Measurements from ENCODE around the gene TMPRSS15.

Gene TMPRSS15

DNA sequence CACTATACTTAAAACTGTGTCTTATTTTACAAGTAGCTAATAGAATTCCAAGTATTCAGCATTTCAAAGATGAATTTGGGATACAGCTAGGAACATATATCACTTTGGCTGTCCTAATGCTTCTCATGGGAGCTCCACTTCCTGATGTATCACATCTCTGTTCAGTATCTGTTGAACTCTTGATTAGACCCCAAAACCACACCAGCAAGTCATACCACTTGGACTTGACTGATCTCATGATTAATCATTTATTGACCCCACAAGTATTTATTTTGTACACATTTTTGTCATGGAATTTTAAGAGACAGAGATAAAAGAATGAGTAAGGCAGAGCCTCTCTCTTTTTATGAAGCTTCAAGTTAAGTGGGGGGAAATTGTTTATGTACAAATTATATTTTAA is 30.0 kb downstream of the TMPRSS15 start:
- DNase-seq (ENCODE audit: low spot score in 2 of 2) (no peak), ATAC-seq (no peak)
- Mint-ChIP-seq H3K36me3 (no peaks in the 10 kb centered on the region), H3K4me1 (no peaks in the 10 kb centered on the region), H3K27ac (no peak overlapping the region), H3K4me3 (no peak overlapping the region), H3K9me3 (no peaks in the 10 kb centered on the region)

DNA sequence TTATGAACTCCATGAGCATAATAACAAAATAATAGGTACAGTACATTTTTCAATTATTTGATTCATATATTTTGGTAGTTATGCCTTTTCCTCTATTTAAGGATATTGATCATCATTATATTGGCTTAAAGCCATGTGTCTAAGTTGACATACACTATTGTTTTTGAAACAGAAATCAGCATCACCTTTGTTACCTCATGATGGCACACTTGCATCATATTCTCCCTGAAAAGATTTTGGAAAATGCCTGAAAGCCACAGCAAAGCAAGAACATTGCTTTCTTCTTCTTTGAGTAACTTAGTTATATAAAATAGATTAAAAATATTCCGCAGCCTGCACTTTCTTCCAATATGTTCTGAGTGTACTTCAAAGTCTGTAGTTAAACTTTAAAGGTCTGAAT is 33.3 kb downstream of the TMPRSS15 start:
- H3K27ac Mint-ChIP-seq: no peak overlapping the region
- DNase-seq (ENCODE audit: low spot score in 2 of 2): no peak
- H3K4me1 Mint-ChIP-seq: no peaks in the 10 kb centered on the region
- no peak overlapping the region for H3K4me3 Mint-ChIP-seq
- ATAC-seq: no peak
- no peaks in the 10 kb centered on the region for H3K9me3 Mint-ChIP-seq
- no peaks in the 10 kb centered on the region for H3K36me3 Mint-ChIP-seq

DNA sequence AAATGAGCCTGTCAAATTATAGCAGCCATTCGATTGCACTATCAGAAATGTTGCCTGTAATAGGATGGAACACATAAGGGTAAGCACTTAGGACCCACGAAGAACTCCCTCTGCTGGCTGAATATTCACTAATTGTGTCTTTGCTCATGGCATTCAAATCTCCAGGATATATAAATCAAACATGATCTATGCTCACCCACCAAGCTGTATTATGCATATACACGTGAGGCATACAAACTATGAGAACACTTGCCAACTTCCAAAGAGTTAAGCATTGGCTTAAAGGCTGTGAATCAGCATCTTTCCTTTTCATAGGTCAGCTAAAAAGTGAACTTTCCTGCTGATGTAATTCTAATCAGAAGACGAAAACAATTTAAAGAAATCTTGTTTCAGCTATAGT is 34.5 kb downstream of the TMPRSS15 start:
- Mint-ChIP-seq H3K36me3 (no peaks in the 10 kb centered on the region), H3K4me3 (no peak overlapping the region), H3K27ac (no peak overlapping the region), H3K4me1 (no peaks in the 10 kb centered on the region), H3K9me3 (no peaks in the 10 kb centered on the region)
- DNase-seq (ENCODE audit: low spot score in 2 of 2) (no peak), ATAC-seq (no peak)

DNA sequence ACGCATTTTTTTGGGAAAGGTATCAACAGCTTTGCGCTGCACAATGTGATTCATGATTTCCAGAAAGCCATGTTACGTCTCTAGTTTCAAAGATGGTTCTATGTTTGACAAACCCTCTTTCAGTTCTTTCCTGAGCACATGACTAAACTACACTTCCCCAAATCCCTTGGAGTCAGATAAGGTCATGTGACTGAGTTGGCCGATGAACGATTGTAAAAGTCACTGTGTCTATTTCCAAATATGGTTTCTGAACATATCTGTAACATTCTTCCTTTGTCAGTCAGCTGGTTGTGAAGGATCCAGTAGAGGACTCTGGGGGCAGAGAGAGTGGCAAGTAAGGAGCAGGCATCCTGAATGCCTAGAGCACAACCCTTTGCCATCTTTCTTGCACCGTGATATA is 35.4 kb downstream of the TMPRSS15 start:
- Mint-ChIP-seq H3K4me3 (no peak overlapping the region), H3K36me3 (no peaks in the 10 kb centered on the region), H3K9me3 (no peaks in the 10 kb centered on the region), H3K27ac (no peak overlapping the region), H3K4me1 (no peaks in the 10 kb centered on the region)
- DNase-seq (ENCODE audit: low spot score in 2 of 2) (no peak), ATAC-seq (no peak)

DNA sequence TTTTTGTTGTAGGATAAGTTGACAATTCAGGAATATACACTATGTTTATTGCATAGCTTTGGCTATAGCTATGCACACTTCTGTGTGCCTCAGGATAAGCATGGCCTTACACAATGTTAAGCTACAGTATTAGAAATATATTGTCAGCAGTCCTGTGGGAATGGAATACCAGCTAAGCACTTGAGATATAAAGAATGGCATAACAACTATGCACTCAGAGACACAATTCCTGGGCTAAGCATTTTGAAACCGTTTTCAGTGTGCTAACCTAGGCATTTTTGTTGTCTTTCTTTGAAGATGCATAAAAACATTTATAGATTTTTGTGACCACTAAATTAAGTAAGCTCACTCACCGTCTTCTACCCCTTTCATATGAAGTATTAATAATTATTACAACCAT is 46.8 kb downstream of the TMPRSS15 start:
- Mint-ChIP-seq H3K27ac (no peak overlapping the region), H3K4me1 (no peaks in the 10 kb centered on the region), H3K4me3 (no peak overlapping the region), H3K36me3 (no peaks in the 10 kb centered on the region), H3K9me3 (no peaks in the 10 kb centered on the region)
- ATAC-seq (no peak), DNase-seq (ENCODE audit: low spot score in 2 of 2) (no peak)

DNA sequence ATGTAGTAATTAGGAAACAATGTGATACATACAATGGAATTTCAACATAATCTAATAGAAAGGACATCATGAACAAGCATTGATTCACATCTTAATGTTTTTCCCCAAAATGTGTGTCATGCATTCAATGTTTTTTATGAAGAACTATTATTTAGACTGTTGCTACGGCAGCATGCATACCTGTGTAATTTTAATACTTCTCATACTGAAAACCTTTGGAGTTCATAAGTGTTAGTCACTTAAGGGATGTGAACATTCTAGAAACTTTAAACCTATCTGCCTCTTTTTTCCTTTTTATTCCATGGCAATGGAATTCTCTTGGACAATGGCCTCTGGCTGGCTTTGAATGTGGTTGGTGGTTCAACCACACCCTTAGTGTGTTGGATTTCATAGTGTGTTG is 48.6 kb downstream of the TMPRSS15 start:
- Mint-ChIP-seq H3K9me3 (no peaks in the 10 kb centered on the region), H3K4me1 (no peaks in the 10 kb centered on the region), H3K4me3 (no peak overlapping the region), H3K27ac (no peak overlapping the region), H3K36me3 (no peaks in the 10 kb centered on the region)
- ATAC-seq: no peak
- DNase-seq (ENCODE audit: low spot score in 2 of 2): no peak

DNA sequence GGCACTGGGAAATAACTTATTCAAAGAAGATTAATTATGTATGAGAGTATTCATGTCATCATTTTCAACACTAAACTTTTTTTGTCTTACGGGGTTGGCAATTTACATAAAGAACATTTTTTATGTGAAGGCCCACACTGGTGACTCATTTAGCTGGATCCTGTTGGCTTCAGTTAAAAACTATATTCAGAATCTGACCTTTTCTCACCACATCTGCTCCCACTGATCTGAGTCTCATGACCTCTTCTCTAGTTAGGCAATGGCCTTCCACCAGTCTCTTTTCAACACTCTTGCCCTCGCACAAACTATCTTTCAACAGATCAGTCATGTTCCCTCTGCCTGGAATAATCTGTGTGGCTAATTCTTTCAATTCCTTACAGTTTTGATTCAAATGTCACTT is 53.4 kb downstream of the TMPRSS15 start:
- H3K27ac Mint-ChIP-seq: no peak overlapping the region
- no peak for ATAC-seq
- DNase-seq (ENCODE audit: low spot score in 2 of 2): no peak
- H3K36me3 Mint-ChIP-seq: no peaks in the 10 kb centered on the region
- no peaks in the 10 kb centered on the region for H3K4me1 Mint-ChIP-seq
- peaks cover under 1% of the 10 kb centered on the region for H3K9me3 Mint-ChIP-seq
- no peak overlapping the region for H3K4me3 Mint-ChIP-seq

DNA sequence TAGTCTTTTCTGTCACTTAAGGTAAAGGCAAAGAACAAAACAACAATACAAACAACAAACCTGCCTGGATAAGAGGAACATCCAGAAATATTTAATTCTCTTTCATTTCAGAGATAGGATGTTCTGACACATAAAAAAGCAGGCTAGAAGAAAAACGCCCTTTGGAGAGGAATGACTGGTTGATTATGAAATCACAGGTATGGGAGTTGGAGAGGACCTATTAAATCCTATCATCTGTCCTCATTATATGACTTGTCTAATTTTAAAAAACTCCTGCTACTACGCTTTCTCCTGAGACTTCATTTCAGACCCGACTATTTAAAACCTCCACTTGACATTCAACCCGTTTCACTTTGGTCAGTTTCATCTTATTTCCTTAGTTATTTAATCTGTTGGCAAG is 54.1 kb downstream of the TMPRSS15 start:
- H3K9me3 Mint-ChIP-seq: peaks cover 2% of the 10 kb centered on the region
- no peaks in the 10 kb centered on the region for H3K4me1 Mint-ChIP-seq
- H3K27ac Mint-ChIP-seq: no peak overlapping the region
- no peak for DNase-seq (ENCODE audit: low spot score in 2 of 2)
- no peak overlapping the region for H3K4me3 Mint-ChIP-seq
- no peak for ATAC-seq
- H3K36me3 Mint-ChIP-seq: no peaks in the 10 kb centered on the region

DNA sequence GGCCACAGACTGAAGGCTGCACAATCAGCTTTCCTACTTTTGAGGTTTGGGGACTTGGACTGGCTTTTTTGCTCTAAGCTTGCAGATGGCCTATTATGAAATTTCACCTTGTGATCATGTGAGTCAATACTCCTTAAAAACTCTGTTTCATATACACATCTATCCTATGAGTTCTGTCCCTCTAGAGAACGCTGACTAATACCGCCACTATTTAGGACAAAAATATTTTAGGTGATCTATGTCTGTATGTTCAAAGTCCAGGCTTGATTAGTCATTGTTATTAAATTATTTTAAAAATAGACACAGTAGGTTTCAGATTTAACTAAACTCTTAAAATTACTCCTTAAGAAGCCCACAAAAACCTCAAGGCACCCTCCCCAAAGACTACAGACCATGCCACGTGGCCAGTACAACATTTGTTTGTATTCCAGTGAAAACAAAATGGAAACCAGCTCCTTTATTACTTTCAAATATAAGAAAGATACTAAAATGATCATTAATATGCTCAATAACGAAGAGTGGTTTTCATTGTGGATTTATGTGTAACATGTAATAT is 63.1 kb downstream of the TMPRSS15 start:
- no peak overlapping the region for H3K27ac Mint-ChIP-seq
- no peak for ATAC-seq
- no peak overlapping the region for H3K4me3 Mint-ChIP-seq
- no peak for DNase-seq (ENCODE audit: low spot score in 2 of 2)
- H3K36me3 Mint-ChIP-seq: no peaks in the 10 kb centered on the region
- H3K4me1 Mint-ChIP-seq: no peaks in the 10 kb centered on the region
- peaks cover 2% of the 10 kb centered on the region for H3K9me3 Mint-ChIP-seq

DNA sequence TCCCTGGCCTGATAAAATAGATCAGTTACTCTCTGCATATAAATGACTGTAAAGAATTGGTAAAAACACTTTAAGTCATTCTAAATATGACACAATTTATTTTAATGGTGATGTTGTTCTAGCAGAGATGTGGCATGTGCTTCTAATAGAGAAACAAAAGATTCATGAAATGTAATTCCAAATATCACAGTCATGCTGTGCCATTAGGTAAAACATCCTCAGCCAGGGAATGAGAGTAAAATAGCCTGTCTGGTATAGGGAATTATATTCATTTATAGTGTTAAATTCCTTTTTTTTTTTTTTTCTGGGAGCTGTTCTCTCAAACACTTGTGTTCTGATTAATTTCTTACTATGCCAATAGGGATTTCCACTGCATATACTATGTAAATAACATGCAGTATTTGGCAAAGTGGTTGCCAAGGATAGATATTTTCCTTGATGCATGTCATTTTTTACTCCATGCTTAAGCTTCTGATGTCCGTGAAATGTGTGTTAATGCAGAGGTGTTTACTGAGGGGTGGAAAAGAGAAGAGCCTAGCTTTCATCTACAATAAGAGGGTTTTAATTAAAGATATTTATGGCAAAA is 67.8 kb downstream of the TMPRSS15 start:
- ATAC-seq (no peak), DNase-seq (ENCODE audit: low spot score in 2 of 2) (no peak)

DNA sequence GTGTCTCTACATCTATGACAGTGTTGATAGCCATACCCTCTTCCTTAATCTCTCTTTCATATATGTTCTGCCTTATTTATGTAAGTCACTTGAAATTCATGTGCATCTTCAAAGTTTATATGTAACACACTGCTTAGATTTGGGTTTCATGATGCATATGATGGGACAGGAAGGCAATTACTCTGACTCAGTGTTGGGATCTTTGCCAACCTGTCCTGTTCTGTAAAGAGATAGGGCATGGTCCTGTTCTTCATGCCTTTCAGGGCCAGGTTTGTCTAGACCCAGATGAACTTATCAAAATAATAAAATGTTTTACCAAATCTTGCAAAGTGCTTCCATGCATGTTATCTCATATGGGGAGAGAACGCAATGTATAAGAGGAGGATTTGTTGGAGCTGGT is 69.5 kb downstream of the TMPRSS15 start:
- no peaks in the 10 kb centered on the region for H3K9me3 Mint-ChIP-seq
- no peaks in the 10 kb centered on the region for H3K36me3 Mint-ChIP-seq
- no peak overlapping the region for H3K27ac Mint-ChIP-seq
- H3K4me3 Mint-ChIP-seq: no peak overlapping the region
- H3K4me1 Mint-ChIP-seq: no peaks in the 10 kb centered on the region
- ATAC-seq (no peak), DNase-seq (ENCODE audit: low spot score in 2 of 2) (no peak)

More for the DNA sequence above, 67.8 kb downstream of the TMPRSS15 start:
- H3K27ac Mint-ChIP-seq: no peak overlapping the region
- H3K9me3 Mint-ChIP-seq: no peaks in the 10 kb centered on the region
- H3K36me3 Mint-ChIP-seq: no peaks in the 10 kb centered on the region
- H3K4me1 Mint-ChIP-seq: no peaks in the 10 kb centered on the region
- H3K4me3 Mint-ChIP-seq: no peak overlapping the region

DNA sequence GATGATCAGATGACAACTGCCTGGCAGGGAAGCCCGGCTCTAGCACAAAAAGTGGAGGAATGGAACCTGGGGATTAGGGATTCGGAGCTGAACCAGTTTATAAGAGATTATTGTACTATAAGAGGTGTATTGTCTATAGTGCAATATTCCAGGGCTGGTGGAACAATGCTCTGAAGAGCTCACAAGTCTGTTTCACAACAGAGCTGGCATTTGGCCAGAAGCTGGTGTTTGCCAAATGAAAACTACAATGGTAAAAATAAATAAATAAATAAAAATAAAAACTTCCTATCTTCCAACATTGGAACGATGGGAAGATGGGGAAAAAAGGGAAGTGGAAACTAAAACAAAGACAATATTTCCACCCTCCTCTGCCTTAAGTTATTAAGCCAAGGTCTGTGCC is 85.4 kb downstream of the TMPRSS15 start:
- Mint-ChIP-seq H3K9me3 (peaks cover 9% of the 10 kb centered on the region), H3K4me1 (no peaks in the 10 kb centered on the region), H3K4me3 (no peak overlapping the region), H3K36me3 (no peaks in the 10 kb centered on the region), H3K27ac (no peak overlapping the region)
- DNase-seq (ENCODE audit: low spot score in 2 of 2): no peak
- ATAC-seq: no peak

DNA sequence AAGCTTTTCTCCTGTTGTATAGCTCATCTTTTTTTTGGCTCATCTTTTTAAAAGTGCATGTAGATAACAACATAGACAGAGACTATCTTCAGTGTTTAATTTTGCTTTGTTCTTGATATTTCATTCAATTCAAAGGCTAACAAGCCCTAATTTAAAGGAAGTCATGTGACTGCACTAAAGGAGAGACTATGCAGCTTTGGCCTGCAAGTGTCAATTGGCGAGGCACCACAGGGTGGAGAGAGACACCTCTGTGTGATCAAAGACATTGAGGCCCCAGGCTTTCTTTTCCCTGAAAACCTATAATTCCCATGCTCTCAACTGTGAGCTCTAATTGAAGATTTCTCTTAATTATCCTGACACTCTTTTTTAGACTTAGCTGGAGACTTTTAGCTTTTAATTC is 105.4 kb downstream of the TMPRSS15 start:
- Mint-ChIP-seq H3K9me3 (no peaks in the 10 kb centered on the region), H3K36me3 (no peaks in the 10 kb centered on the region), H3K27ac (no peak overlapping the region), H3K4me3 (no peak overlapping the region), H3K4me1 (no peaks in the 10 kb centered on the region)
- ATAC-seq (no peak), DNase-seq (ENCODE audit: low spot score in 2 of 2) (no peak)

DNA sequence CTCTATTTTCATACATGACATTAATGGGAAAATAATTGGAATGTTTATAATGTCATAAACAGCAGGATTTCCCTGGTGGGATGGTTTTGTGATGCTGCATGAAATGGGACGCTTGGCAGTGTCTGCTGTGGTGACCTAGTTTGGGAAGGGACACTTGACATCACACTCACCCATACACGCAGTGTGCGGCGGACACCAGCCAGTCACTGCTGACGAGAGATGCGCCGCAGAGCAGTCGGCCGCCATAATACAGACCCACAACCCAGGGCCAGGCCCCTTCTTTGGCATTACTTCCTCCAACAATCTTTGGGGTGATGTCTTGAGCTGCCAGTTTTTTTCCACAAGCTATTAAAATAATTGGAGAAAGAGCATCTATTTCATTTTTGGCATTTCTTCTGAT is 109.5 kb downstream of the TMPRSS15 start:
- no peaks in the 10 kb centered on the region for H3K9me3 Mint-ChIP-seq
- no peak overlapping the region for H3K4me3 Mint-ChIP-seq
- H3K36me3 Mint-ChIP-seq: no peaks in the 10 kb centered on the region
- no peak overlapping the region for H3K27ac Mint-ChIP-seq
- no peaks in the 10 kb centered on the region for H3K4me1 Mint-ChIP-seq
- ATAC-seq: no peak
- no peak for DNase-seq (ENCODE audit: low spot score in 2 of 2)

DNA sequence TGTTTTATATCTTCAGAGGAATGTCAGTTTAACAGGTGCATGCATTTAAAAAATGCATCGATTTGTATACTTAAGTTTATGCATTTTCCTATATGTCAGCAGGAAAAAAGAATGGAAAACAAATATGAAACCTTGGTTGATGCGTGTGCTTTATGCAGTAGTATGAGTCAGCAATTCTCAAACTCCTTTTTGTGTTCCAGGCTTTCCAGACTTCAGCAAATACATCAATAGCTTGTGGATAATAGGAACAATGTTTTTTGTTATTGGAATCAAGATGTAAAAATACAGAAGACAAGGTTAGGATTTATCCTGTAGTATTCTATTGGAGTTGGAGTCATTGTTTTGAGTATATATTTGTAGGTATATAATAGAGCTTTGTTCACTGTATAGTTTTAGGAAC is 113.7 kb downstream of the TMPRSS15 start:
- DNase-seq (ENCODE audit: low spot score in 2 of 2) (no peak), ATAC-seq (no peak)
- Mint-ChIP-seq H3K36me3 (no peaks in the 10 kb centered on the region), H3K4me1 (no peaks in the 10 kb centered on the region), H3K4me3 (no peak overlapping the region), H3K27ac (no peak overlapping the region), H3K9me3 (no peaks in the 10 kb centered on the region)

DNA sequence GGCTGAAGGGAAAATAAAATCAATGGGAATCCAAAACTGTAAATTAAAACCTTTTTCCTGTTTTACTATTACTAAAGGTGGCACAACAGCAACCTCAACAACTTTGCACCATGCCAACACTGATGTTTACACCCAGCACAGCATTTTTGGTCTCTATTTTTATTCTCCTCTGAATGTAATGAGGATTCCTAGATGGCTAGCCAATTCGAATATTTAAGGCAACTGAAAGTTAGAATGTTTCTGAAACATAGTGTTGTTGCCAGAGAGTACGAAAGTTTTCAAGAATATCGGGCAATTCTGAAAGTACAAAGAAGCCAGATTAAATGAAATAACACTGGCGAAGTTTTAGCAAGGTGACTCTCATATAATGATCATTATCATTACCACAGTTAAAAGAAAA is 118.2 kb downstream of the TMPRSS15 start:
- H3K4me1 Mint-ChIP-seq: no peaks in the 10 kb centered on the region
- ATAC-seq (no peak), DNase-seq (ENCODE audit: low spot score in 2 of 2) (no peak)
- no peaks in the 10 kb centered on the region for H3K36me3 Mint-ChIP-seq
- H3K9me3 Mint-ChIP-seq: no peaks in the 10 kb centered on the region
- H3K27ac Mint-ChIP-seq: no peak overlapping the region
- no peak overlapping the region for H3K4me3 Mint-ChIP-seq

DNA sequence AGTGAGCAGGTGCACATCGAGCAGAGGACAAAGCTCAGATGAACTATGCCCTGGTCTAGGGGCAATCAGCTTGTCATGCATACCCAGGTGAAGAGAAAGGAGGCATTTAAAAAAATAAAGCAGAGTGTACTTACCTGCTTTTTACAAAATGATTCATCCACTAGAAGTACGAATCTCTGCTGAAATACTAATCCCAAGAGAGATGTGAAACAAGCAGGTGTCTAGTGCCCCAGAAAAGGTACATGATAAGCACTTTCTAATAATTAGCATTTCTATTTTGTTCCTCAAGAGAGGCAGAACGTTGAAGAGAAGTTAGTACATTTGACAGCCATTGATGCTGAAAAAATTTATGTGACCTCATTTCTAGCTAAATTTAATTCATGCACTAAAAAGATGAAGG is 127.8 kb downstream of the TMPRSS15 start:
- H3K27ac Mint-ChIP-seq: no peak overlapping the region
- H3K36me3 Mint-ChIP-seq: no peaks in the 10 kb centered on the region
- DNase-seq (ENCODE audit: low spot score in 2 of 2) (no peak), ATAC-seq (no peak)
- no peaks in the 10 kb centered on the region for H3K4me1 Mint-ChIP-seq
- no peak overlapping the region for H3K4me3 Mint-ChIP-seq
- H3K9me3 Mint-ChIP-seq: no peaks in the 10 kb centered on the region
